Measurements from ENCODE around the gene TMEM200A.

Gene TMEM200A

GRCh38 chr6:130426066-130426721 is 60.4 kb downstream of the TMEM200A start:
- no peak for DNase-seq

- no peak for DNase-seq
Measured at GRCh38 chr6:130431346-130431852, 65.6 kb downstream of the TMEM200A start.

GRCh38 chr6:130432838-130433237 is 67.0 kb downstream of the TMEM200A start:
- no peak for DNase-seq

- no peak for DNase-seq
Measured at GRCh38 chr6:130434174-130434873, 68.5 kb downstream of the TMEM200A start.

- DNase-seq: no peak
Measured at GRCh38 chr6:130435181-130435580, 69.4 kb downstream of the TMEM200A start.

- no peak for DNase-seq
Measured at GRCh38 chr6:130437961-130438360, 72.1 kb downstream of the TMEM200A start.

GRCh38 chr6:130447374-130447773 is 81.6 kb downstream of the TMEM200A start:
- DNase-seq: no peak

- DNase-seq: no peak
Measured at GRCh38 chr6:130452336-130452735, 86.5 kb downstream of the TMEM200A start.

- no peak for DNase-seq
Measured at GRCh38 chr6:130453230-130453629, 87.4 kb downstream of the TMEM200A start.

GRCh38 chr6:130457605-130458004 is 91.8 kb downstream of the TMEM200A start:
- no peak for DNase-seq

- no peak for DNase-seq
Measured at GRCh38 chr6:130459316-130459715, 93.5 kb downstream of the TMEM200A start.

GRCh38 chr6:130460934-130461333 is 95.1 kb downstream of the TMEM200A start:
- no peak for DNase-seq

- no peak for DNase-seq
Measured at GRCh38 chr6:130466052-130466747, 100.4 kb downstream of the TMEM200A start.

GRCh38 chr6:130466748-130467061 is 100.9 kb downstream of the TMEM200A start:
- DNase-seq: no peak

GRCh38 chr6:130467146-130468050 is 101.6 kb downstream of the TMEM200A start:
- DNase-seq: no peak

GRCh38 chr6:130470766-130471165 is 104.9 kb downstream of the TMEM200A start:
- DNase-seq: no peak

- no peak for DNase-seq
Measured at GRCh38 chr6:130473886-130474285, 108.1 kb downstream of the TMEM200A start.

GRCh38 chr6:130482645-130483390 is 117.0 kb downstream of the TMEM200A start:
- DNase-seq: no peak

- DNase-seq: no peak
Measured at GRCh38 chr6:130485870-130486269, 120.1 kb downstream of the TMEM200A start.

- DNase-seq: no peak
Measured at GRCh38 chr6:130486417-130486816, 120.6 kb downstream of the TMEM200A start.

GRCh38 chr6:130489514-130489913 is 123.7 kb downstream of the TMEM200A start:
- no peak for DNase-seq
